GM19238 (cell line): ENCODE data around the gene TRMT10C.
A peak's percentile ranks its signal among the peaks of the same experiment; 100 is the strongest.
"Not testable (repeated sequence)": the region's sequence is repeated elsewhere in the genome, so short reads cannot be mapped to it uniquely, and the experiment has no call there.

ENCODE experiments used
- DNase-seq: peaks from one replicate; pipeline ENCODE4 v3.0.0; 2011; ENCODE audit warnings: low spot score; ENCODE audit not compliant: insufficient read length

The TRMT10C gene

DNA sequence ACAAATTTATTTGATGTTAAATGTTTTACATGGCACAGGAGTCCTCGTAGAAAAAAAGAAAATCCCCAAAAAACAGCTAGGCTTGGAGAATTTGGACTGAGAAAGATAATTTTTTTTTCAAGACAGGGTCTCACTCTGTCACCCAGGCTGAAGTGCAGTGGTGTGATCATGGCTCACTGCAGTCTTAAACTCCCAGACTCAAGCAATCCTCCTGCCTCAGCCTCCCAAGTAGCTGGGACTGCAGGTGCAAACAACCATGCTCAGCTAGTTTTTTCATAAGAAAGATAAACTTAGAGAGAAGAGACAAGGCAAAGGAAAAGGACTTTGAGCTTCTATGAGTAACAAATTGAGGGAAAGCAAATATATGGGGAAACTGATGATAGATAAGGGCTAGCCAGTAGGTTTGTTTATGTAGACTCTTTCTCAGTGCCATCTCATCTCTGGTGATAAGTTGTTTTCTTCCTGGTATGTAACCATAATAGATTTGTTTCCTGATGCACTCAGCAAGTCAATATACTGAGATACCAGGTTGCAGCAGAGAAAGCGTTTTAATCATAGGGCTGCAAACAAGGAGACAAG is 13.1 kb upstream of the TRMT10C start:
- no peak for DNase-seq

DNA sequence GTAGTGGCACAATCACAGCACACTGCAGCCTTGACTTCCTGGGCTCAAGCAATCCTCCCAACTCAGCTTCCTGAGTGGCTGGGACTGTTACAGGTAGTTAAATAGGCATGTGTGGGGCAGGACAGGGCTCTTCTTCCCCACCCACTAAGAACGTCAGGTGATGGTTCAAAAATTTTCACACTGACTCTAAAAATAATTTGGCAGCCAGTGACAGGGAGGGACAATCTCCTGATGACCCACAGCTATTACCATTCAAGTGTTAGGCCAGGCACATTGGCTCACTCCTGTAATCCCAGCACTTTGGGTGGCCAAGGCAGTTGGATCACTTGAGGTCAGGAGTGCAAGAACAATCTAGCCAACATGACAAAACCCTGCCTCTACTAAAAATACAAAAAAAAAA is 12.2 kb upstream of the TRMT10C start:
- DNase-seq, result no peak

DNA sequence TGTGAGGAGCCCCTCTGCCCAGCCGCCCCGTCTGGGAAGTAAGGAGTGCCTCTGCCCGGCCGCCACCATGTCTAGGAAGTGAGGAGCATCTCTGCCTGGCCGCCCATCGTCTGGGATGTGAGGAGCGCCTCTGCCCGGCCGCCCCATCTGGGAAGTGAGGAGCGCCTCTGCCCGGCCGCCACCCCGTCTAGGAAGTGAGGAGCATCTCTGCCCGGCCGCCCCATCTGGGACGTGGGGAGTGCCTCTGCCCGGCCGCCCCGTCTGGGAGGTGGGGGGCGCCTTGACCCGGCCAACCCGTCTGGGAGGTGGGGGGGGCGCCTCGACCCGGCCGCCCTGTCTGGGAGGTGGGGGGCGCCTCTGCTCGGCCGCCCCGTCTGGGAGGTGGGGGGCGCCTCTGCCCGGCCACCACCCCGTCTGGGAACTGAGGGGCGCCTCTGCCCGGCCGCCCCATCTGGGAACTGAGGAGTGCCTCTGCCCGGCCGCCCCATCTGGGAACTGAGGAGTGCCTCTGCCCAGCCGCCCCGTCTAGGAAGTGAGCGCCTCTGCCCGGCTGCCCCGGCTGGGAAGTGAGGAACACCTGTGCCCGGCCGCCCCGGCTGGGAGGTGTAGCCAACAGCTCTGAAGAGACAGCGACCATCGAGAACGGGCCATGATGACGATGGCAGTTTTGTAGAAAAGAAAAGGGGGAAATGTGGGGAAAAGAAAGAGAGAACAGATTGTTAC is 10.1 kb upstream of the TRMT10C start:
- DNase-seq, result not testable (repeated sequence)

DNA sequence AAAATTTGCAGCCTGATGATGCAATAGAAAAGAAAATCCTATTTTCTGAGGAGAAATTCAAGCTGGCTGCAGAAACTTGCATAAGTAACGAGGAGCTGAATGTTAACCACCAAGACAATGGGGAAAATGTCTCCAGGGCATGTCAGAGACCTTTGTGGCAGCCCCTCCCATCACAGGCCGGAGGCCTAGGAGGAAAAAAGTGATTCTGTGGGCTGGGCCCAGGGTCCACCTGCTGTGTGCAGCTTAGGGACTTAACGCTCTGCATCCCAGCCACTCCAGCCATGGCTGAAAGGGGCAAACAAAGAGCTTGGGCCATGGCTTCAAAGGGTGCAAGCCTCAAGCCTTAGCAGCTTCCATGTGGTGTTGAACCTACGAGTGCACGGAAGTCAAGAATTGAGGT is 8.3 kb upstream of the TRMT10C start:
- DNase-seq, result not testable (repeated sequence)

DNA sequence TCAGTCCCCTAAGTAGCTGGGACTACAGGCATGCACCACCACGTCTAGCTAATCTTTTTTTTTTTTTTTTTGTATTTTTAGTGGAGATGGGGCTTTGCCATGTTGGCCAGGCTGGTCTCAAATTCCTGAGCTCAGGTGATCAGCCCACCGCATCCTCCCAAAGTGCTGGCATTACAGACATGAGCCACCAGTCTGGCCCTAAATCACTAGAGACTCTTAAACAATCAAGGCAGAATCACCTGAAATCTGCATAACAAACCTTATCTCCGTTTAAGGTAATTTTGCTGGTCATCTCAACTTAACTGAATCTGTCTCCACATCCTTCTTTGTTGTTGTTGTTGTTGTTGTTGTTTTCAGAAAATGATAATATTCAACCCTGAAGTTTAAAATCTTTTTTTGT is 5.6 kb upstream of the TRMT10C start:
- DNase-seq, result no peak

DNA sequence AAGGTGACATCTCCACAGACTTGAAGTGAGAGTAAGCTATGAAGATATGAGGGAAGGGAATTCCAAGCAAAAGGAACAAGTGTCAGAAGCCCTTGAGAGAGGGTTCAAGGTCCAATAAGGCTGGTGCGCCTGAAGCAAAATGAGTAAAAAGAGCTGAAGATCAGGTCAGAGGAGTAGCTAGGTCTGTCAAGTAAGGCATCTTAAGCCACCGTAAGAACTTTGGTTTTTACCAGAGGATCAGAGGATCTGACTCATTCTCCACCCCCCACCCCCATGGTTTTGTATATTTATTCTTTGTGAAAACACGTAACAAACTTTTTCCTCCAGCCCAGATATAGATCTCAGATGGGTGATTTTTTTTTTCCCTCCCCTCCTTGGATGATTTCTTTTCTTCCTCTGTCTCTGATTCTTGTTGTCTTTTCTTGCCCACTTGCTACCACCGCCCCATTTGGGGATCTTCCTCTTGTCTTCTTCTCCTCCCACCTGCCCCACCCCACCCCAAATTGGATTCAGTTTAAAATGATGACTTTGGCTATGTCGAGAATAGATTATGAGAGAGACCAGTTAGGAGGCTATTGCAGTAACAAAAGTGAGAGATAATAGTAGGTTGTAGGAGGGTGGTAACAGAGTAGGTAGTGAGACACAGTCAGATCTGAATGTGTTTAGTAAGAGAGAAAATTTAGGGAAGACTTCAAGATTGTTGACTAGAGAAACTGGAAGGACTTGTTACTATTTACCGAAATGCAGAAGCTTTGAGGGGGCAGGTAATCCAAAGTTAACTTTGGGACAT is 6.1 kb downstream of the TRMT10C start:
- DNase-seq, result no peak

DNA sequence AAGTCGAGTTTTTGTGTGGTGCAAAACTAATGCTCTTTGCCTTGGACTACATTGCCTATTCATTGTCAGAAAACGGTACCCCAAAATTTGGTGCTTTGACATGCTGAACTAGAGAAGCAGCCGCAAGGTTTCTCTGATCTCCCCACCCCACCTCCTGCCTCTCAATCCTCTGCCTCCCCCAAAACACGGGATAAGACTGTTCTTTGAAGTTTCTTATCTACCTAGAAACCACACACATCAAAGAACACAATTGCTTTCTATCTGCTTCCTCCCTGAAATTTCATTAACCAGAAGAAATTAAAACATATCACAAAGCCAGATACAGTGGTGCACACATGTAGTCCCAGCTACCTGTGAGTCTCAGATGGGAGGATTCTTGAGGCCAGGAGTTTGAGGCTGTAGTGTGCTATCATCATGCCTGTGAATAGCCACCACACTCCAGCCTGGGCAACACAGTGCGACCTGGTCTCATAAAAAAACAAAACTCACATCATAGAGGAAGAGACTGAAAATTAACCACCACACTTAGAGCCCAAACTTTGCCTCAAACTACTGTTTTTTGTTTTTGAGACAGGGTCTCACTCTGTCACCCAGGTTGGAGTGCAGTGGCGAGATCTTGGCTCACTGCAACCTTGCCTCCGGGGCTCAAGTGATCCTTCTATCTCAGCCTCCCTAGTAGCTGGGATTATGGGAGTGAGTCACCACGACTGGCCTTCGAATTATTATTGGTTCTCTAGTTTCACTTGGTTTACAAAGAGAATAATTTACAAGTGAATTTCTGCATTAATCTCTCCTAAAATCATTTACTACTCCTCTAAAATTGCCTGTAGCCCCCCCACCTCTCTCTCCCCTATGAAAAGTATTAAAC is 9.6 kb downstream of the TRMT10C start:
- no peak for DNase-seq

DNA sequence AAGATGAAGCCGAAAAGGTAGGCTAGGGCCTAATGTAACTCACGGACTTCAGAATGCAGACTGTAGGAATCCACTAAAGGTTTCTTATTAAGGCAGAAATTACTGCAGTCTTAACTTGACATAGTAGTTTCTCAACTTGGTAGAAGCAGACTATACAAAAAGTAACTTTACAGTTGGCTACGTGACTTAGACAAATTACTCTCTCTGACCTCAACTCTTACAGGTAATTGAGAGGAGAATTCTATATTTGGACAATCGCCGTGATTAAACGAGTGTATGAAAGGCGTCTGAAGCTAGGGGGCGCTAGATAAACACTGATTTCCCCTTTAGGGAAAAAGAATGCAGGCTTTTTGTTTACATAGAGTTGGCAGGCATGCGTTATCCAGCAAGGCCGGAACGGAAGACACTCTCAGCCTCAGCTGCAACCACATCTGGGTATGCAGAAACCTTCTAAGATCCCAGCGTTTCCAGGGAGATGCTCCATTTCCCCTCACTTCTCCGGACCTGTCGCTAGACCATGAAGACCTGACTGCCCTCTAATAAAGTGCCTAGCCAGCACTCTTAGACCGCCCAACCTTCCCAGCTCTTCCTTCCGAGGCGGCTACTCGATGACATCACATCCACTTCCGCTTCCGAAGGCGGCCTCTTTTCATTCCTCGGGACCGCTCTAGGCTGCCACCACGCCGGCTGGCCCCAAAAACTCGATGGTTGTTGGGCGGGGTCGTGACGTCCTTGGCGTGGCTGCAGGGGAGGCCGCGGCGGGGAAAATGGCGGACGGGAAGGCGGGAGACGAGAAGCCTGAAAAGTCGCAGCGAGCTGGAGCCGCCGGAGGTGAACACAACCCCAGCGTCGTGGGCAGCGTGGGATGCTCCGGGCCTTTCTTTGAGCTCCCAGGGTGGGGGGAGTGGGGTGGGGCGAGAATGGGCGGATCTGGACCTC is 12.1 kb downstream of the TRMT10C start, which contains the start of gene PCNP:
TSS of gene PCNP (plus strand) at position 732 of the 939 bp plus-strand sequence. CDS start at position 768, 36 bp downstream.
- DNase-seq, result peak; percentile 80

DNA sequence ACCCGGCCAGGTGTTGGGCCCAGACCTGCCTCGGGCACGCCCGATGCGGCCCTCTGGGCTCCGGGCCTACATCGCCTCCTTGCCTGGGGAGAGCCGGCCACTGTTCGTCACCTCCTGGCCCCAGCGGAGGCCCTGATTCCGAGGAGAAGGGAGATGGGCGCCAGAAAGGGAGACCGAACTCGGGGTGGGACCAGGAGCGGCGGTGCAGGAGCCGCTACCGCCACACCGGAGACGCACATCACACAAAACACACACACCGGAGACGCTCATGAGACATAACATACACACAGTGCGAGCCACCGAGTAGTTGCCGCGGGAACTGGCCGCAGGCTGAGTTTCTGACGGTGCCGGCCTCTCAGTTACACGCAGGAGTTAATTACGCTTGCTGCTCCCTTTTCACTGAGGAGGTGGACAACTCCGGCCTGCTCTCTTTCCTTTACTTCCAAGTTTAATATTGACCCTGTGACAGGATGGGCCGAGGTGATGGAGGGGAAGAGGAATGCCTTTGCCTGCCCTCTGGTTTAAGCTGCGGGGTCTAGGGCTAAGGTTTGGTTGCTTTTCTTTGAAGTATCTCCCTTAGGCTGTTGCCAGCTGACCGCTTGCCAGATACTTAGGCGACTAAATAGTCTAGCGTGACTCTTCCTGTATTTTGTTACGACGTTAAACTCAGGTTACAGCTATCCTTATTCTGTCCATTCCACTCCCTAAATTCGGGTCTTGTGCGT is 12.9 kb downstream of the TRMT10C start:
- DNase-seq, result peak; percentile 14

DNA sequence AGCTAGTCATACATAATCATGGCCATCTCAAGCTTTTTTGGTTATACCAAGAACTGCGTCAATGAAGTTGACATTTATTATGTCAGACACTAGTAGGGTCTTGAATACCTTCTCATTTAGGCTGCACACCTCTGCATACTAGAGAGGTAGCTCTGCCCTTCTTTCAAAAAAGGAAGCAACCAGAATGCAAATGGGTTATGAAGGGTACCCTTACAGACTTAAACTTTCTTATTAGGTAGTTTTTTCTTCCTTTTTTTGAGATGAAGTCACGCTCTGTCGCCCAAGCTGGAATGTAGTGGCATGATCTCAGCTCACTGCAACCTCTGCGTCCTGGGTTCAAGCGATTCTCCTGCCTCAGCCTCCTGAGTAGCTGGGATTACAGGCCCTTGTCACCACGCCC is 15.6 kb downstream of the TRMT10C start:
- DNase-seq, result no peak

DNA sequence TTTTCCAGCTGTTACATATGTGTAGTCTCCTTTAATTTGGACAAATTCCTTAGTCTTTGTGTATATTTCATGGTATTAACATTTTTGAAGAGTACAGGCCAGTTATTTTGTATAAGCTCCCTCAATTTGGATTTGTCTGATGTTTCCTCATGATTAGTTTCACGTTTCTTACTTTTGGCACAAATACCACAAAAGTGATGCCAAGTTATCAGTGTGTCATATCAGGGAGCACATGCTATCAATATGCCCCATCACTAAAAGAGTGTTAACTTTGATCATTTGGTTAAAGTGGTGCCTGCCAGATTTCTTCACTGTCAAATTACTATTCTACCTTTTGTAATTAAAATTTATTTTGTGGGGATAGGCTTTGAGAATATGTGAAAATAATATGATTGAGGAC is 26.9 kb downstream of the TRMT10C start:
- no peak for DNase-seq

DNA sequence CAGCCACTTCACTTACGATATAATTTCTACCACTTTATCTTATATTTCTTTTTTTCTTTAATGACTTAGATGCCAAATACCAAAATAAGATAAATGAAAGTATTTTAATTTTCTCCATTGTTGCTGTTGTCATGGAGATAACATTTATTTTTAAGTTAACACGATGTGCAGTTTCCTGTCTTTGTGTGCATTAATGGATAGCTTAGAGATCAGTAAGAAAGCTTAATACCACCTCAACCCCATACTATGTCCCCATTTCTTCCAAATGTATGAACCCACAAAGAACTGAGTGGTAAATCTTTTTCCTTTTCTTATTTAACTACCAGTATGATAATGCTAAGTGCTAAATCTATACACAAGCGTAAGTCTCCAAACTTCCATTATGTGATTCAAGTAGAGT is 29.4 kb downstream of the TRMT10C start:
- no peak for DNase-seq

DNA sequence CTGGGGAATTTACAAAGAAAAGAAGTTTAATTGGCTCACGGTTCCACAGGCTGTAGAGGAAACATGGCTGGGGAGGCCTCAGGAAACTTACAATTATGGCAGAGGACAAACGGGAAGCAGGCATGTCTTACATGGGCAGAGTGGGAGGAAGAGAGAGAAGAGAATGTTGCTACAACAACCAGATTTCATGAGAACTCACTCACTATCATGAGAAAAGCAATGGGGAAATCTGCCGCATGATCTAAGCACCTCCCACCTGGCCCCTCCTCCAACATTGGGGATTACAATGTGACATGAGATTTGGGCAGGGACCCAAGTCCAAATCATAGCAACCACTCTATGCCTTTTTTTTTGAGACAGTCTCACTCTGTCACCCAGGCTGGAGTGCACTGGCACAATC is 41.1 kb downstream of the TRMT10C start:
- DNase-seq, result no peak

DNA sequence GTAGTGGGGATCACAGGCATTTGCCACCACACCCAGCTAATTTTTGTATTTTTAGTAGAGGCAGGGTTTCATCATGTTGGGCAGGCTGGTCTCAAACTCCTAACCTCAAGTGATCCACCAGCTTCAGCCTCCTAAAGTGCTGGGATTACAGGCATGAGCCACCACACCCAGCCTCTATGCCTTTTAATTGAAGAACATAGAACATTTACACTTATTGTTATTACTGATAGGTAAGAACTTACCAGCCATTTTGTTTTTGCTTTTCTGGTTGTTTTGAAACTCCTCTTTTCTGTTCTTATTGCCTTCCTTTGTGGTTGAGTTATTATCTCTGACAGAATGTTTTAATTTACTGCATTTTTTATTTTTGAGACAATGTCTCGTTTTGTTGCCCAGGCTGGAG is 41.5 kb downstream of the TRMT10C start:
- DNase-seq, result no peak

DNA sequence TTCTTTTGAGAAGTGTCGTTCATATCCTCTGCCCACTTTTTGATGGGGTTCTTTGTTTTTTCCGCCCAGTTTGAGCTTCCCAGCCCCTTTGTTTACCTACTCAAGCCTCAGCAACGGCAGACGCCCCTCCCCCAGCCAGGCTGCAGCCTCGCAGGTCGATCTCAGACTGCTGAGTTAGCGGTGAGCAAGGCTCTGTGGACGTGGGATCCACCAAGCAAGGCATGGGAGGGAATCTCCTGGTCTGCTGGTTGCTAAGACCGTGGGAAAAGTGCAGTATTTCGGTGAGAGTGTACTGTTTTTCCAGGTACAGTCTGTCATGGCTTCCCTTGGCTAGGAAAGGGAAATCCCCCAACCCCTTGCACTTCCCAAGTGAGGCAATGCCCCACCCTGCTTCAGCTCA is 43.7 kb downstream of the TRMT10C start:
- not testable (repeated sequence) for DNase-seq

DNA sequence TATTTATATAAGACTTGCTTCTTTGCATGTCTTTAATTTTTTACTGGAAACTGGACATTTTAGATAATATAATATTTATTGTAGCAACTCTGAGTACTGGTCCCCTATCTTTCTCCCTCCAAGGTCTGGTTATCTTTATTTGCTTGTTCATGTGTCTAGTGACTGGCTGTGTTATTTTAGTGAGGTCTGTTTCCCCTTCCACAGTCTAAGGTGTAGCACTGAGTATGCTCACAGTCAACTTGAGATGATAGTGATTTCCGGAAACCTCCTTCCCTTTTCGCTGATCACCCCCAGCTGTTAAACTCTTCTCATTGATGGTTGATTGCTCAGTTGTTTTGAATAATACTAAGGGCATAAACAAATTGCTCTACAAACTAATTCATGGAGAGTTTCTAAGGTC is 49.4 kb downstream of the TRMT10C start:
- no peak for DNase-seq

DNA sequence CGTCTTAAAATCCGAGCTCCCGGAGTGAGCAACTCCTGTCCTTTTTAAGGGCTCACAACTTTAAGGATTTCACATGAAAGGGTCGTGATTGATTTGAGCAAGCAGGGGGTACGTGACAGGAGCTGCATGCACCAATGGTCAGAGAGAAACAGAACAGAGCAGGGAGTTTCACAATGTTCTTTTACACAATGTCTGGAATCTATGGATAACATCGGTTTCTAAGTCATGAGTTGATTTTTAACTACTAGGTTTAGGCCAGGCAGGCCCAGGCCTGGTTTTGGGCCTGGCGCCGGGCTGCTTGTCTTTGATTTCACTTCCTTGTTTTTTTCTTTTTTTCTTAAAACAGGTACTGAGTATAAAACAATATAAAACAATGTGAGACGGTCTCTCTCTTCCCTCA is 51.3 kb downstream of the TRMT10C start:
- DNase-seq, result not testable (repeated sequence)

DNA sequence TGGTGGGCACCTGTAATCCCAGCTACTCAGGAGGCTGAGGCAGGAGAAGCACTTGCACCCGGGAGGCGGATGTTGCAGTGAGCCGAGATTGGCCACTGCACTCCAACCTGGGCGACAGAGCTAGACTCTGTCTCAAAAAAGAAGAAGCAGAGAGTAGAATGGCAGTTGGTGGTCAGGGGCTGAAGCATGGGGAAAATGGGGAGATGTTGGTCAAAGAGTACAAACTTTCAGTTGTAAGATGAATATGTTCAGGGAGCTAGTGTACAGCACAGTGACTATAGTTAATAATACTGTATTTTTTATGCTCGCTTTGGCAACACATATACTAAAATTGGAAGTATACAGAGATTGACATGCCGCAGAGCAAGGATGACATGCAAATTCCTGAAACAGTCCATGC is 53.9 kb downstream of the TRMT10C start:
- DNase-seq, result no peak
